ENCODE measurements around the gene CACNA1H. TPM values are rescaled to one million over a fixed set of nuclear protein-coding genes. Genes with fewer than 3 reads are reported as not detected.
"Not testable (repeated sequence)": the region's sequence is repeated elsewhere in the genome, so short reads cannot be mapped to it uniquely, and the experiment has no call there.

The CACNA1H gene
- total and polyA plus RNA-seq, 2 donors (not counting 3 experiments of a cell fraction or from before 2014, with no cell fraction given) = 0.03 TPM; not detected in 1

GRCh38 chr16:1253701-1254364 is 100.9 kb downstream of the CACNA1H start:
- DNase-seq (ENCODE audit: low read depth, low spot score); H3K9me3 ChIP-seq (replicated peaks; ENCODE audit: control insufficient read depth, insufficient read depth, low read length); H3K9ac ChIP-seq (replicated peaks; ENCODE audit: extremely low read depth, insufficient read depth, low read length); H4K20me1 ChIP-seq (replicated peaks; ENCODE audit: control insufficient read depth, extremely low read depth, insufficient read depth, low read length); POLR2A ChIA-PET; H2AFZ ChIP-seq (ENCODE audit: low read depth, low read length); BruUV-seq (replicated peaks); intact Hi-C loops (cut with micrococcal nuclease); H3K79me2 ChIP-seq (ENCODE audit: control insufficient read depth, insufficient read depth, low read length); H3K4me1 ChIP-seq (ENCODE audit: control insufficient read depth, extremely low read depth, insufficient read depth, low read length); H3K9me1 ChIP-seq (replicated peaks; ENCODE audit: control insufficient read depth, extremely low read depth, insufficient read depth, low read length); H3K4me2 ChIP-seq (ENCODE audit: insufficient read depth, low read length); H3K36me3 ChIP-seq (ENCODE audit: control insufficient read depth in 2 of 2, extremely low read depth in 1 of 2, insufficient read depth in 2 of 2, low read length in 2 of 2); FAIRE-seq; H3K27ac ChIP-seq (ENCODE audit: insufficient read depth, low read depth, low read length); H3K4me3 ChIP-seq (replicated peaks in 1 of 3; ENCODE audit: insufficient read depth in 1 of 3, low read depth in 1 of 3, low read length in 3 of 3); CTCF ChIA-PET; dilution Hi-C loops (cut with MboI; ENCODE audit: extremely low pct_ligation_motif_present, low sequenced_read_pairs); H3K27me3 ChIP-seq (ENCODE audit: control insufficient read depth in 2 of 2, insufficient read depth in 2 of 2, low read length in 2 of 2): not testable (repeated sequence)

GRCh38 chr16:1254821-1255220 is 101.9 kb downstream of the CACNA1H start:
- H3K36me3 ChIP-seq (ENCODE audit: control insufficient read depth in 2 of 2, extremely low read depth in 1 of 2, insufficient read depth in 2 of 2, low read length in 2 of 2); H3K9me1 ChIP-seq (replicated peaks; ENCODE audit: control insufficient read depth, extremely low read depth, insufficient read depth, low read length); POLR2A ChIA-PET; dilution Hi-C loops (cut with MboI; ENCODE audit: extremely low pct_ligation_motif_present, low sequenced_read_pairs); H3K4me1 ChIP-seq (ENCODE audit: control insufficient read depth, extremely low read depth, insufficient read depth, low read length); H3K9me3 ChIP-seq (replicated peaks; ENCODE audit: control insufficient read depth, insufficient read depth, low read length); BruUV-seq (replicated peaks); H3K4me3 ChIP-seq (replicated peaks in 1 of 3; ENCODE audit: insufficient read depth in 1 of 3, low read depth in 1 of 3, low read length in 3 of 3); H4K20me1 ChIP-seq (replicated peaks; ENCODE audit: control insufficient read depth, extremely low read depth, insufficient read depth, low read length); H3K4me2 ChIP-seq (ENCODE audit: insufficient read depth, low read length); H3K27me3 ChIP-seq (ENCODE audit: control insufficient read depth in 2 of 2, insufficient read depth in 2 of 2, low read length in 2 of 2); H3K79me2 ChIP-seq (ENCODE audit: control insufficient read depth, insufficient read depth, low read length); FAIRE-seq; DNase-seq (ENCODE audit: low read depth, low spot score); H2AFZ ChIP-seq (ENCODE audit: low read depth, low read length); H3K9ac ChIP-seq (replicated peaks; ENCODE audit: extremely low read depth, insufficient read depth, low read length); CTCF ChIA-PET; intact Hi-C loops (cut with micrococcal nuclease); H3K27ac ChIP-seq (ENCODE audit: insufficient read depth, low read depth, low read length): not testable (repeated sequence)

GRCh38 chr16:1255276-1256122 is 102.6 kb downstream of the CACNA1H start, which contains the start of gene TPSD1:
TSS of gene TPSD1 (plus strand) at chr16:1256069. CDS start at chr16:1256281, 212 bp downstream.
- intact Hi-C loops (cut with micrococcal nuclease); FAIRE-seq; H3K9me1 ChIP-seq (replicated peaks; ENCODE audit: control insufficient read depth, extremely low read depth, insufficient read depth, low read length); H3K9ac ChIP-seq (replicated peaks; ENCODE audit: extremely low read depth, insufficient read depth, low read length); H3K4me3 ChIP-seq (replicated peaks in 1 of 3; ENCODE audit: insufficient read depth in 1 of 3, low read depth in 1 of 3, low read length in 3 of 3); H4K20me1 ChIP-seq (replicated peaks; ENCODE audit: control insufficient read depth, extremely low read depth, insufficient read depth, low read length); H2AFZ ChIP-seq (ENCODE audit: low read depth, low read length); H3K4me2 ChIP-seq (ENCODE audit: insufficient read depth, low read length); POLR2A ChIA-PET; H3K9me3 ChIP-seq (replicated peaks; ENCODE audit: control insufficient read depth, insufficient read depth, low read length); DNase-seq (ENCODE audit: low read depth, low spot score); BruUV-seq (replicated peaks); H3K4me1 ChIP-seq (ENCODE audit: control insufficient read depth, extremely low read depth, insufficient read depth, low read length); H3K36me3 ChIP-seq (ENCODE audit: control insufficient read depth in 2 of 2, extremely low read depth in 1 of 2, insufficient read depth in 2 of 2, low read length in 2 of 2); CTCF ChIA-PET; H3K79me2 ChIP-seq (ENCODE audit: control insufficient read depth, insufficient read depth, low read length); dilution Hi-C loops (cut with MboI; ENCODE audit: extremely low pct_ligation_motif_present, low sequenced_read_pairs); H3K27ac ChIP-seq (ENCODE audit: insufficient read depth, low read depth, low read length): not testable (repeated sequence)
- peaks cover 11 to 12% of the 10 kb centered on the region in 2 experiments for H3K27me3 ChIP-seq (ENCODE audit: control insufficient read depth in 2 of 2, insufficient read depth in 2 of 2, low read length in 2 of 2)

- H3K9me1 ChIP-seq (replicated peaks; ENCODE audit: control insufficient read depth, extremely low read depth, insufficient read depth, low read length); H3K4me2 ChIP-seq (ENCODE audit: insufficient read depth, low read length); dilution Hi-C loops (cut with MboI; ENCODE audit: extremely low pct_ligation_motif_present, low sequenced_read_pairs); H3K4me3 ChIP-seq (replicated peaks in 1 of 3; ENCODE audit: insufficient read depth in 1 of 3, low read depth in 1 of 3, low read length in 3 of 3); intact Hi-C loops (cut with micrococcal nuclease); POLR2A ChIA-PET; H3K9me3 ChIP-seq (replicated peaks; ENCODE audit: control insufficient read depth, insufficient read depth, low read length); CTCF ChIA-PET; H3K4me1 ChIP-seq (ENCODE audit: control insufficient read depth, extremely low read depth, insufficient read depth, low read length); H4K20me1 ChIP-seq (replicated peaks; ENCODE audit: control insufficient read depth, extremely low read depth, insufficient read depth, low read length); H3K36me3 ChIP-seq (ENCODE audit: control insufficient read depth in 2 of 2, extremely low read depth in 1 of 2, insufficient read depth in 2 of 2, low read length in 2 of 2); H3K27ac ChIP-seq (ENCODE audit: insufficient read depth, low read depth, low read length); H3K9ac ChIP-seq (replicated peaks; ENCODE audit: extremely low read depth, insufficient read depth, low read length); H2AFZ ChIP-seq (ENCODE audit: low read depth, low read length); DNase-seq (ENCODE audit: low read depth, low spot score); H3K79me2 ChIP-seq (ENCODE audit: control insufficient read depth, insufficient read depth, low read length); BruUV-seq (replicated peaks); FAIRE-seq: not testable (repeated sequence)
- H3K27me3 ChIP-seq (ENCODE audit: control insufficient read depth in 2 of 2, insufficient read depth in 2 of 2, low read length in 2 of 2) = peaks cover 18% of the 10 kb centered on the region in 2 experiments
Measured at GRCh38 chr16:1256296-1256873, 103.5 kb downstream of the CACNA1H start.

Measured in endothelial cell of umbilical vein (primary cell).